HepG2 (cell line): ENCODE results near the gene SLC38A9.

ENCODE experiments used
- ARID2 ChIP-seq: sonication (generic); formaldehyde crosslinking; IDR thresholded peaks from 2 replicates; pipeline ENCODE4 v1.8.1; 2022; ENCODE audit warnings: mild to moderate bottlenecking, missing genetic modification reagents, borderline replicate concordance
- KMT2B ChIP-seq: IDR thresholded peaks from 2 replicates; pipeline ENCODE4 v1.6.1; 2016; ENCODE audit warnings: missing genetic modification reagents, missing compliant biosample characterization
- MAFF ChIP-seq: IDR thresholded peaks from 2 replicates; pipeline ENCODE4 v1.6.1; 2011; ENCODE audit warnings: low read depth, low read length, improper control_type of control experiment
- MEIS2 ChIP-seq: sonication (generic); formaldehyde crosslinking; IDR thresholded peaks from 2 replicates; pipeline ENCODE4 v1.9.0; 2021; ENCODE audit warnings: mild to moderate bottlenecking, missing genetic modification reagents
- SMAD3 ChIP-seq: sonication (generic); formaldehyde crosslinking; IDR thresholded peaks from 2 replicates; pipeline ENCODE4 v1.4.0; 2020; ENCODE audit warnings: missing genetic modification reagents
- TBP ChIP-seq: sonication (generic); formaldehyde crosslinking; IDR thresholded peaks from 2 replicates; pipeline ENCODE4 v1.5.0; 2020; ENCODE audit warnings: missing genetic modification reagents
- ZNF10 ChIP-seq: sonication (generic); formaldehyde crosslinking; IDR thresholded peaks from 2 replicates; pipeline ENCODE4 v1.4.0; 2020; ENCODE audit warnings: mild to moderate bottlenecking, low read depth, missing genetic modification reagents, borderline replicate concordance
- TF ChIP-seq, protein P1 (sequence below): sonication (generic); formaldehyde crosslinking; IDR thresholded peaks from 2 replicates; pipeline ENCODE4 v1.5.0; 2020; ENCODE audit warnings: mild to moderate bottlenecking, low read depth, missing genetic modification reagents, borderline replicate concordance
- TF ChIP-seq, protein P2 (sequence below): sonication (generic); formaldehyde crosslinking; IDR thresholded peaks from 2 replicates; pipeline ENCODE4 v1.4.0; 2020; ENCODE audit warnings: missing genetic modification reagents

DNA sequence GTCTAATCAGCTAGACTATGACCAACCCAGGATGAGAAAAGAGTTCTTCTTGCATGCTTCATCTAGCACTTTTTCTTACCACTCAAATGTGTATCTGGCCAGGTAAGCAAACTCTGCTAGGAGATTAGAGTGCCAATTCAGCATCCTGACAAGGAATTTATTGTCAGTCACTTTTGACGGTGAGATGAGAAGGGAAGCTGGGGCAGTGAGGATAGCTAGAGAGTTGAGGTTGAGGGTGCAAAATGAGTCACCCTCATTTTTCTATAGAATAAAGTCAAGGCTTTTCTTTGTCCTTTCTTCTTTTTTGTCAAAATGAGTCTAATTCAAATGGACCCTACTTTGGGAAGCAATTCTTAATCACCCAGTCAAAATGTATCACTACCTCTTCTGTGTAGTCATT is 102.7 kb downstream of the SLC38A9 start:
- TF ChIP-seq ARID2 (no peak), ZNF10 (CRISPR knock-in tag) (no peak), SMAD3 (no peak), MEIS2 (CRISPR knock-in tag) (no peak), MAFF (no peak), TBP (no peak), KMT2B (no peak)
- TF ChIP-seq, protein P1, sequence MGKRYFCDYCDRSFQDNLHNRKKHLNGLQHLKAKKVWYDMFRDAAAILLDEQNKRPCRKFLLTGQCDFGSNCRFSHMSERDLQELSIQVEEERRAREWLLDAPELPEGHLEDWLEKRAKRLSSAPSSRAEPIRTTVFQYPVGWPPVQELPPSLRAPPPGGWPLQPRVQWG (CRISPR knock-in tag), result no peak
- TF ChIP-seq, protein P2, sequence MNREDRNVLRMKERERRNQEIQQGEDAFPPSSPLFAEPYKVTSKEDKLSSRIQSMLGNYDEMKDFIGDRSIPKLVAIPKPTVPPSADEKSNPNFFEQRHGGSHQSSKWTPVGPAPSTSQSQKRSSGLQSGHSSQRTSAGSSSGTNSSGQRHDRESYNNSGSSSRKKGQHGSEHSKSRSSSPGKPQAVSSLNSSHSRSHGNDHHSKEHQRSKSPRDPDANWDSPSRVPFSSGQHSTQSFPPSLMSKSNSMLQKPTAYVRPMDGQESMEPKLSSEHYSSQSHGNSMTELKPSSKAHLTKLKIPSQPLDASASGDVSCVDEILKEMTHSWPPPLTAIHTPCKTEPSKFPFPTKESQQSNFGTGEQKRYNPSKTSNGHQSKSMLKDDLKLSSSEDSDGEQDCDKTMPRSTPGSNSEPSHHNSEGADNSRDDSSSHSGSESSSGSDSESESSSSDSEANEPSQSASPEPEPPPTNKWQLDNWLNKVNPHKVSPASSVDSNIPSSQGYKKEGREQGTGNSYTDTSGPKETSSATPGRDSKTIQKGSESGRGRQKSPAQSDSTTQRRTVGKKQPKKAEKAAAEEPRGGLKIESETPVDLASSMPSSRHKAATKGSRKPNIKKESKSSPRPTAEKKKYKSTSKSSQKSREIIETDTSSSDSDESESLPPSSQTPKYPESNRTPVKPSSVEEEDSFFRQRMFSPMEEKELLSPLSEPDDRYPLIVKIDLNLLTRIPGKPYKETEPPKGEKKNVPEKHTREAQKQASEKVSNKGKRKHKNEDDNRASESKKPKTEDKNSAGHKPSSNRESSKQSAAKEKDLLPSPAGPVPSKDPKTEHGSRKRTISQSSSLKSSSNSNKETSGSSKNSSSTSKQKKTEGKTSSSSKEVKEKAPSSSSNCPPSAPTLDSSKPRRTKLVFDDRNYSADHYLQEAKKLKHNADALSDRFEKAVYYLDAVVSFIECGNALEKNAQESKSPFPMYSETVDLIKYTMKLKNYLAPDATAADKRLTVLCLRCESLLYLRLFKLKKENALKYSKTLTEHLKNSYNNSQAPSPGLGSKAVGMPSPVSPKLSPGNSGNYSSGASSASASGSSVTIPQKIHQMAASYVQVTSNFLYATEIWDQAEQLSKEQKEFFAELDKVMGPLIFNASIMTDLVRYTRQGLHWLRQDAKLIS (CRISPR knock-in tag), result no peak
